Epithelial cell of proximal tubule (primary cell): ENCODE results near the gene SAYSD1. TPM values are rescaled to one million over a fixed set of nuclear protein-coding genes. Genes with fewer than 3 reads are reported as not detected.

ENCODE experiments used
- DNase-seq: peaks from one replicate; pipeline ENCODE4 v3.0.0-alpha.2; 2011; ENCODE audit warnings: low read depth
- H3K4me3 ChIP-seq: 2 replicates; pipeline ENCODE4 v1.5.1; 2011; ENCODE audit warnings: low read depth, mild to moderate bottlenecking, low read length
- CTCF ChIP-seq: conservative IDR thresholded peaks from 2 replicates; pipeline ENCODE4 v1.5.1; 2012; ENCODE audit warnings: low read depth, mild to moderate bottlenecking, low read length
- total RNA-seq: library from RNA; depleted of rRNA; stranded (reverse); fragments of >200 nt; gene quantifications from 2 replicates; pipeline ENCODE4 v1.2.3, GENCODE V29; 2015

SAYSD1 gene
- total RNA-seq, 1 donor from 2014 or later = 15.7 TPM

DNA sequence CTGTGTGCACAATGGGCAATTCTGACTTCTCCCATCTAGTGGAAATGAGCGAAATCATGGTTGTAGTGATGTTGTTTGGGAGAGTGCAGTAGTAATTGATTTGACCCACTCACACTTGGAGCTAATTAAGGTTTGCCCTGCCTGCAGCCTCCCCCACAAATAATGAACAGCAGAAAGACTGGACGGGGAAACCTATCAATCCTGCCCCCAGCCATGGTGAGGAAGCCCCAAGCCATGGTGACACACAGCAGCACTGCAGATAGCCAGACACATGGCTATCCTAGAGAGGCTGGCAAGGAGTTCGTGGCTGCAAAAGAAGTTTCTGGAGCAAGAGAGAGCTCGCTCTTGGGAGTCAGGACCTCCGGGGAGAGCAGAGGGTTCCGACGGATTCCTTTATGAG is 27.8 kb downstream of the SAYSD1 start:
- no peak for DNase-seq
- no peak for TF ChIP-seq CTCF
- H3K4me3 ChIP-seq = no peak overlapping the region

- H3K4me3 ChIP-seq = no peak overlapping the region
Observed at GRCh38 chr6:39086711-39087110, 28.3 kb downstream of the SAYSD1 start.

DNA sequence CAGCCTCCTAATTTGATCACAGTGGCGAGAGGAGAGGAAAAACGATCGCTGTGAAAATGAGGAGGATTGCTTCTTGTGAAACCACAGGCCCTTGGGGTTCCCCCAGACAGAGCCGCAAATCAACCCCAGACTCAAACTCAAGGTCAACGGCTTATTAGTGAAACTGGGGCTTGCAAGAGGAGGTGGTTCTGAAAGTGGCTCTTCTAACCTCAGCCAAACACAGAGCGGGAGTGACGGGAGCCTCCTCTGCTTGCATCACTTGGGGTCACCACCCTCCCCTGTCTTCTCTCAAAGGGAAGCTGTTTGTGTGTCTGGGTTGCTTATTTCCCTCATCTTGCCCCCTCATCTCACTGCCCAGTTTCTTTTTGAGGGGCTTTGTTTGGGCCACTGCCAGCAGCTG is 28.7 kb downstream of the SAYSD1 start:
- TF ChIP-seq CTCF = no peak
- DNase-seq = no peak
- H3K4me3 ChIP-seq = no peak overlapping the region

More at GRCh38 chr6:39086711-39087110, 28.3 kb downstream of the SAYSD1 start:
- no peak for TF ChIP-seq CTCF
- DNase-seq = no peak

DNA sequence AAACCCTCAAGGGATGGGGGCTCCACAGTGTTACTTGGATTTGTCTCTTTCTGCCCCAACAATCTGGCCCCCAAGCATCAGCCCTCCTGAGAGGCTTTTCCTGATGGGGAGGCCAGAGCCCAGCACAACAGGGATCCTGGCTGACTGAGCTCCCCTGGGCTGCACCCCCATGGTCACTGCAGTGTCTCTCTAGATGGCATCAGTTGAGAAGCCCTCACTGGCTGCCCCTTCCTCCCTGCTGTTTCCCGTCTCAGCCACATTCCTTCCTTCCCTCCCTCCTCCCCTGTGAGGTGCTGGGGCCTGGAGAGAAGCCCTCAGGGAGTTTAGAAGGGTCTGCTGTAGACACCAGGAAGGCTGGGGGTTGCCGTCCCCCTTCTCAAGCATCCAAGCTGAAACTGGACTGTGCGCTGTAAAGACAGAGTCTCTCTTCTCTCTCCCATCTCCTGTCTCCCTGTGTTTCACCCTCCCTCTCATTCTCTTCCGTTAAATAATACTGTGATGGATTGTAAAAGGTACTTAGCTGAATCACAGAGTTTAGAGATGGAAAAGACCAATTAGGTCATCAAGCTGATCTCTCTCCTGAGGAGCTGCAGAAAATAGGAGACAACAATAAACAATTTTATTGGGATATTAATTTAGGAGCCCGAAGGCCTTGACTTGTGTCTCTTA is 29.7 kb downstream of the SAYSD1 start:
- no peak for TF ChIP-seq CTCF
- no peak for DNase-seq
- H3K4me3 ChIP-seq = no peak overlapping the region

DNA sequence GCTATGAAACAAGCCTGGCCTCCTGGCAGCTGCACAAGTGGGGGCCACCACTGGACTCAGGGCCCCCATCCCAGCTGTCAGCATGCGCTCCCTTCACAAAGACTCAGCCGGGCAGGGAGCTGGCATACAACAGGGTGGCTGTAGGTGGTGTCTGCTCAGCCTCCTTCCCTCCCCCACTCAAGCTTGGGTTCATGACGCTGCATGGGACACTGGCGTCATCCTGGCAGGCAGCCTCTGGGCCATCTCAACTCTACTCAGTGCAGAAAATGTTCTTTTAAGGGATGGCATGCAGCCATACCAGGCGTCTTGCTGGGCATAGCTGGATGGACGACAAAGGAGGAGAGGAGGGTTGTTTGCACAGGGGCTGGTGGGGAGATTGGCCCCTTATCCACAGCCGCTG is 30.5 kb downstream of the SAYSD1 start:
- no peak overlapping the region for H3K4me3 ChIP-seq
- no peak for DNase-seq

DNA sequence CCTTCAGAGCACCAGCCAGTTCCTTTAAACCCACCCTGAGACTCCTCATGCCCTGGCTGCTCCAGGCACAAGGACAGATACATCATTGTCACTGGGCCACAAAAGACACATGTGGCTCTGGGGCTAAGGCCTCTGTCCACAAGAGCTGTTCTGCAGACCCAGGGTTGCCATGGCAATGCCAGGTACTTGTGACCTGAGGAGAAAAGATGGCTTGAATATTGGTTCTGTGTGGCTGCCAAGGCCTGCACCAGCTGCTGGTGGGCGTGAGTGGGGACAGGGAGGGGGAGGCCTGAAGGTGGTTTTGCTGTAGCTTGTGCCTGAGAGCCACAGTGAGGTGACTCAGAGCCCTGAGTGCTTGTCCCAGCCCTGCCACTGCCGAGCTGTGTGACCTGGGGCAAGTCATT is 31.8 kb downstream of the SAYSD1 start:
- no peak overlapping the region for H3K4me3 ChIP-seq
- DNase-seq = no peak

More for the DNA sequence above, 30.5 kb downstream of the SAYSD1 start:
- no peak for TF ChIP-seq CTCF

More for the DNA sequence above, 31.8 kb downstream of the SAYSD1 start:
- no peak for TF ChIP-seq CTCF
